ENCODE data around the gene PPP1R36.

GRCh38 chr14:64580467-64580866 is 30.7 kb downstream of the PPP1R36 start:
- TF ChIP-seq, protein P1, sequence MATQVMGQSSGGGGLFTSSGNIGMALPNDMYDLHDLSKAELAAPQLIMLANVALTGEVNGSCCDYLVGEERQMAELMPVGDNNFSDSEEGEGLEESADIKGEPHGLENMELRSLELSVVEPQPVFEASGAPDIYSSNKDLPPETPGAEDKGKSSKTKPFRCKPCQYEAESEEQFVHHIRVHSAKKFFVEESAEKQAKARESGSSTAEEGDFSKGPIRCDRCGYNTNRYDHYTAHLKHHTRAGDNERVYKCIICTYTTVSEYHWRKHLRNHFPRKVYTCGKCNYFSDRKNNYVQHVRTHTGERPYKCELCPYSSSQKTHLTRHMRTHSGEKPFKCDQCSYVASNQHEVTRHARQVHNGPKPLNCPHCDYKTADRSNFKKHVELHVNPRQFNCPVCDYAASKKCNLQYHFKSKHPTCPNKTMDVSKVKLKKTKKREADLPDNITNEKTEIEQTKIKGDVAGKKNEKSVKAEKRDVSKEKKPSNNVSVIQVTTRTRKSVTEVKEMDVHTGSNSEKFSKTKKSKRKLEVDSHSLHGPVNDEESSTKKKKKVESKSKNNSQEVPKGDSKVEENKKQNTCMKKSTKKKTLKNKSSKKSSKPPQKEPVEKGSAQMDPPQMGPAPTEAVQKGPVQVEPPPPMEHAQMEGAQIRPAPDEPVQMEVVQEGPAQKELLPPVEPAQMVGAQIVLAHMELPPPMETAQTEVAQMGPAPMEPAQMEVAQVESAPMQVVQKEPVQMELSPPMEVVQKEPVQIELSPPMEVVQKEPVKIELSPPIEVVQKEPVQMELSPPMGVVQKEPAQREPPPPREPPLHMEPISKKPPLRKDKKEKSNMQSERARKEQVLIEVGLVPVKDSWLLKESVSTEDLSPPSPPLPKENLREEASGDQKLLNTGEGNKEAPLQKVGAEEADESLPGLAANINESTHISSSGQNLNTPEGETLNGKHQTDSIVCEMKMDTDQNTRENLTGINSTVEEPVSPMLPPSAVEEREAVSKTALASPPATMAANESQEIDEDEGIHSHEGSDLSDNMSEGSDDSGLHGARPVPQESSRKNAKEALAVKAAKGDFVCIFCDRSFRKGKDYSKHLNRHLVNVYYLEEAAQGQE (IDR thresholded peaks at IDR 0.05; ENCODE audit: borderline replicate concordance in 1 of 2, low read depth in 1 of 2, low read length in 2 of 2): no peak
- TF ChIP-seq, protein P2, sequence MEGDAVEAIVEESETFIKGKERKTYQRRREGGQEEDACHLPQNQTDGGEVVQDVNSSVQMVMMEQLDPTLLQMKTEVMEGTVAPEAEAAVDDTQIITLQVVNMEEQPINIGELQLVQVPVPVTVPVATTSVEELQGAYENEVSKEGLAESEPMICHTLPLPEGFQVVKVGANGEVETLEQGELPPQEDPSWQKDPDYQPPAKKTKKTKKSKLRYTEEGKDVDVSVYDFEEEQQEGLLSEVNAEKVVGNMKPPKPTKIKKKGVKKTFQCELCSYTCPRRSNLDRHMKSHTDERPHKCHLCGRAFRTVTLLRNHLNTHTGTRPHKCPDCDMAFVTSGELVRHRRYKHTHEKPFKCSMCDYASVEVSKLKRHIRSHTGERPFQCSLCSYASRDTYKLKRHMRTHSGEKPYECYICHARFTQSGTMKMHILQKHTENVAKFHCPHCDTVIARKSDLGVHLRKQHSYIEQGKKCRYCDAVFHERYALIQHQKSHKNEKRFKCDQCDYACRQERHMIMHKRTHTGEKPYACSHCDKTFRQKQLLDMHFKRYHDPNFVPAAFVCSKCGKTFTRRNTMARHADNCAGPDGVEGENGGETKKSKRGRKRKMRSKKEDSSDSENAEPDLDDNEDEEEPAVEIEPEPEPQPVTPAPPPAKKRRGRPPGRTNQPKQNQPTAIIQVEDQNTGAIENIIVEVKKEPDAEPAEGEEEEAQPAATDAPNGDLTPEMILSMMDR (CRISPR knock-in tag; IDR thresholded peaks at IDR 0.05): no peak
- no peak for TF ChIP-seq ZBTB43 (CRISPR knock-in tag; conservative IDR thresholded peaks at IDR 0.05)
- TF ChIP-seq NBN (conservative IDR thresholded peaks at IDR 0.05): no peak
- no peak for TF ChIP-seq POLR2A (IDR thresholded peaks at IDR 0.05; ENCODE audit: insufficient read depth in 1 of 2, low read depth in 2 of 2, low read length in 2 of 2)
- no peak for TF ChIP-seq MEIS2 (CRISPR knock-in tag; IDR thresholded peaks at IDR 0.05)
- TF ChIP-seq, protein P3, sequence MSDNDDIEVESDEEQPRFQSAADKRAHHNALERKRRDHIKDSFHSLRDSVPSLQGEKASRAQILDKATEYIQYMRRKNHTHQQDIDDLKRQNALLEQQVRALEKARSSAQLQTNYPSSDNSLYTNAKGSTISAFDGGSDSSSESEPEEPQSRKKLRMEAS (IDR thresholded peaks at IDR 0.05): no peak
- no peak for TF ChIP-seq MYC (CRISPR knock-in tag; IDR thresholded peaks at IDR 0.05; ENCODE audit: borderline replicate concordance)
- TF ChIP-seq FOXA3 (CRISPR knock-in tag; IDR thresholded peaks at IDR 0.05): no peak

Data from HepG2 (cell line).